ENCODE measurements around the gene GALNT2. TPM values are rescaled to one million over a fixed set of nuclear protein-coding genes. Genes with fewer than 3 reads are reported as not detected.

The GALNT2 gene
- total and polyA plus RNA-seq, 10 of the 15 experiments (the other 5 are each of a cell fraction or from before 2014, with no cell fraction given): 0.52 to 27.7 (median 16.3) TPM

- TF ChIP-seq ZBTB11 (CRISPR knock-in tag; IDR thresholded peaks at IDR 0.05): no peak
- peak; percentile 100 for TF ChIP-seq SPI1 (IDR thresholded peaks at IDR 0.05; ENCODE audit: borderline replicate concordance, insufficient read depth, low read depth, low read length)
- TF ChIP-seq MEF2A (IDR thresholded peaks at IDR 0.05; ENCODE audit: insufficient read depth, low read depth, low read length): 0 out of 2 replicates have a peak, but pooled peaks have one; percentile 44
- no peak for TF ChIP-seq SRF (IDR thresholded peaks at IDR 0.05; ENCODE audit: low read depth in 2 of 2, low read length in 2 of 2)
- TF ChIP-seq JUNB (IDR thresholded peaks at IDR 0.05): no peak
- TF ChIP-seq NFXL1 (IDR thresholded peaks at IDR 0.05; ENCODE audit: borderline replicate concordance): no peak
- TF ChIP-seq ZZZ3 (IDR thresholded peaks at IDR 0.05; ENCODE audit: control insufficient read depth, insufficient read length, low read depth): no peak
- peak; percentile 64; the same call in 1 of the 2 replicates for TF ChIP-seq RELB (IDR thresholded peaks at IDR 0.05; ENCODE audit: low read depth)
- TF ChIP-seq CREM (IDR thresholded peaks at IDR 0.05; ENCODE audit: low read depth): peak; percentile 50; the same call in 1 of the 2 replicates
- TF ChIP-seq KDM1A (IDR thresholded peaks at IDR 0.05; ENCODE audit: borderline replicate concordance): no peak
- TF ChIP-seq RFX5 (IDR thresholded peaks at IDR 0.05; ENCODE audit: low read depth, low read length): peak; percentile 34; the same call in 1 of the 2 replicates
- TF ChIP-seq ZBTB40 (IDR thresholded peaks at IDR 0.05; ENCODE audit: borderline replicate concordance): no peak
- TF ChIP-seq ATF2 (IDR thresholded peaks at IDR 0.05; ENCODE audit: low read length): peak; percentile 57
- no peak for TF ChIP-seq NR2F1 (conservative IDR thresholded peaks at IDR 0.05)
- no peak for TF ChIP-seq USF1 (IDR thresholded peaks at IDR 0.05; ENCODE audit: borderline replicate concordance, extremely low read length, insufficient read depth, low read depth, low read length)
- TF ChIP-seq WRNIP1 (IDR thresholded peaks at IDR 0.05; ENCODE audit: borderline replicate concordance, low read depth, low read length): no peak
- TF ChIP-seq DPF2 (IDR thresholded peaks at IDR 0.05): no peak
Measured at GRCh38 chr1:230149751-230150584, 82.9 kb downstream of the GALNT2 start (continued).
